Stimulated activated CD8-positive, alpha-beta memory T cell treated with anti-CD3 and anti-CD28 coated beads, Interleukin-15, amount 100 ng/mL, for 48 hours (primary cell): ENCODE measurements around the gene ZNF768.
"Not testable (repeated sequence)": the region's sequence is repeated elsewhere in the genome, so short reads cannot be mapped to it uniquely, and the experiment has no call there.

Experiments
- DNase-seq, 2 donors: peaks; one replicate each; pipeline ENCODE4 v3.0.0-alpha.2; 2020; ENCODE audit warnings: low read depth in 2 of 2

Gene ZNF768

DNA sequence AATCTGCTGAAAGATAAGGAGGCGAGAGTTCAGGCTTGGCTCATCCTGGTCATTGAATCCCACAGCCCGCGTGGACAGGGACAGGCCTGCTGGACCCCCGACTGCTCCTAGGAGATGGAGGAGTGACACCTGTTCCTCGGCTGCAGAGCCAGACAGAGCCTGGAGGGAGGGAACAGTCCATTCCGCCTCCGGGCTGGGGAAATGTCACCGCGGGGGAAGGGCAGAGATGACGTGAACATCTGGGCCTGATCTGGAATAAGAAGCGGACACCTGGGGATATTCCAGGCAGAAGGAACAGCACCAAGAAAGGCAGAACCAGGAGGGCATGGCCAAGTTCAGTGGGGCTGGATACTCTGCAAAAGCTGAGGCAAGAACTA, 6.8 kb upstream of the ZNF768 start:
- DNase-seq, result no peak

DNA sequence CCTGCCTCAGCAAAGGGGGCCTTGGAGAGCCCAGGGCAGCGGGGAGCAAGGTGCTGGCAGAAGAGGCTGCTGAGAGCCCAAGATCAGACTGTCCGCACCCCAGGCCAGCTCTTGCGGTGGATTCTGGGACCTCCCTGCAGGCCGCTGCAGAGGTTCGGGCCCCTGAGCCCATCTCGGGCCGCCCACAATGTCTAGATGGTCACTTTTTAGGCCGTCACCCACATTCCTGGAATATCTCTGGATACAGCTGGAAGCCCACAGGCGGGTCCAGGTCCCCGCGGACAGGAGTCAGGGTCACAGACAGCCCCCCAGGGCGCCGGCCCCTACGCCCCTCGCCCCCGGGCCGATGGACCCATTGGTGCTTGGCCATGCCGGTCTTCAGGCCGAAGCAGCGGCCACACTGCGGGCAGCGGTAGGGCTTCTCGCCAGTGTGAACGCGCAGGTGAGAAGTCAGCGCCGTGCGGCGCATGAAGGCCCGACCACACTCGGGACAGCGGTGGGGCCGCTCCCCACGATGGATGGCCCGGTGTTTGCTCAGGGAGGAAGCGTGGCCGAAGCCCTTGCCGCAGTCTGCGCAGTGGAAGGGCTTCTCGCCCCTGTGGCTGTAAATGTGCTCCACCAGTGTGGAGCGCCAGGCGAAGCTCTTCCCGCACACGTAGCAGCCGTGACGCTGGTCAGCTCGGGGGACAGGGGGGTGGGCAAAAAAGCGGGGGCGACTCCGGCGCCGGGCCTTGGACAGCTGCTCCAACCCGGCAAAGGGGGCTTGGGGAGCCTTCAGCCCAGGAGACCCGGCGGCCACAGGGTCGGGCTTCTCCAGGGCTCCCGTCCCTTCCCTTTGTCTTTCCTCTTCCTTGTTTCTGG, 6.1 kb upstream of the ZNF768 start:
- DNase-seq, result no peak

DNA sequence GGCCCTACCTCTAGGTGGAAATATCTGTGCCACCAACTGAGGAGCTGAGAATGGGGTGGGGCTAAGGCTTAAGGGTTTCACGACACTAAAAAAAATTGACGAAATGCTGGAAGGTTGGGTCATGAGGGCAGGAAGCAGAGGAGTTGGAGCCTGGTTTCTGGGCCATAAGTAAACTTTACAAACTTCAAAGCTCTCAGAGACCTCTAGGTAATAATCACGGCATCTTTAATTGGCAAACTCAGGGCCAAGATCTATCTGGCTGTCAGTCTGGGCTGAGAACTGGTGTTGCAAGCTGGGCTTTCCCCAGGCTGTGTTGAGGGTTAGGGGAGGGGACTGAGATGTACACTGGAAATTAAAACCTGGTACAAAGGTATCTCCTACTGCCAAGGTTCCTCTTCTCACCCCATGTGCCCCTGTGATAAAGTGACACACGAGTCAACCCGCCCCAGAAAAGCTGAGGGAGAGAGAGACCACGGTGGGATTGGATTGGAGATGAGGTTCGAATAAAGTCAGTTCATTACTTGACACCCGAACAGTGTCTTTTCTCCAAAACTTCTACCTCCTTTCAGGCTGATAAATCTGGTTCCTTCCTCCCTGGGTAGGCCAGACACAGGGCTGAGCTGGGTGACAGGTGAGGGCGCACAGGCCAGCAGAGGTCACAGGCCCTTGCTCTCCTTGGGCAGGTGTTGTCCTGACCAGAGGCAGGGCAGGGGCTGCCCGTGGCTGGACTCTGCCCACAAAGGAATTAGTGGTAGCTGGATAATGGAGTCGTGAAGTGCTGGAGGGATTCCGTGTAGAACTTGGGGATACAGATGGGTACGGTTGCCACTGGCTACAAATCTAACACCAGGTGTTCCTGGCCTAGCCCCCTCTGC, 4.0 kb upstream of the ZNF768 start:
- DNase-seq, result no peak

GRCh38 chr16:30528799-30529457, 2.6 kb upstream of the ZNF768 start:
- no peak for DNase-seq

DNA sequence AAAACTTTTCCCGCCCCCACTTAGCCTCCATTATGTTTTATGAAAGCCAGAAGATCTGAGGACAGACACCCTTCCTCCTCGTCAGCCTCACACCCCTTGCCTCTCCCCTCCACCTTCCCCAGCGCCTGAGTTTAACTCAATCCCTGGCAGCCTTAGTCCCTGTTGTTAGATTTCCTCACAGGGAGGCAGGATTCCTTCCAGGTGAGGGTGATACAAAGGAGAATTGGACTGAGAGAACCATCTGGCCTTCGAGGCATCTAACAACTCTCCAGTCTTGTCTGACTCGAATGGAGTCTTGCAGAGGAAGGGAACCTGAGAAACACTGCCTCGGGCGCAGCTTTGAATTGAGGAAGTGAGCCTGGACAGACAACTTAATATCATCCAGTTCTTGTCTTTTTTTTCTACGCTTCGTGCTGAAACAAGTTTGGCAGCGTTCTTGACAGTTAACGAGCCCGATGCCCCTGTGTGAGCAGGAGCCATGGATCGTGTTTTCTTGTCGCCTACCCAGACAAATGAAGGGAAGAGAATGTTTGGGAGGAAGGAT, 1.3 kb upstream of the ZNF768 start:
- DNase-seq, result no peak

DNA sequence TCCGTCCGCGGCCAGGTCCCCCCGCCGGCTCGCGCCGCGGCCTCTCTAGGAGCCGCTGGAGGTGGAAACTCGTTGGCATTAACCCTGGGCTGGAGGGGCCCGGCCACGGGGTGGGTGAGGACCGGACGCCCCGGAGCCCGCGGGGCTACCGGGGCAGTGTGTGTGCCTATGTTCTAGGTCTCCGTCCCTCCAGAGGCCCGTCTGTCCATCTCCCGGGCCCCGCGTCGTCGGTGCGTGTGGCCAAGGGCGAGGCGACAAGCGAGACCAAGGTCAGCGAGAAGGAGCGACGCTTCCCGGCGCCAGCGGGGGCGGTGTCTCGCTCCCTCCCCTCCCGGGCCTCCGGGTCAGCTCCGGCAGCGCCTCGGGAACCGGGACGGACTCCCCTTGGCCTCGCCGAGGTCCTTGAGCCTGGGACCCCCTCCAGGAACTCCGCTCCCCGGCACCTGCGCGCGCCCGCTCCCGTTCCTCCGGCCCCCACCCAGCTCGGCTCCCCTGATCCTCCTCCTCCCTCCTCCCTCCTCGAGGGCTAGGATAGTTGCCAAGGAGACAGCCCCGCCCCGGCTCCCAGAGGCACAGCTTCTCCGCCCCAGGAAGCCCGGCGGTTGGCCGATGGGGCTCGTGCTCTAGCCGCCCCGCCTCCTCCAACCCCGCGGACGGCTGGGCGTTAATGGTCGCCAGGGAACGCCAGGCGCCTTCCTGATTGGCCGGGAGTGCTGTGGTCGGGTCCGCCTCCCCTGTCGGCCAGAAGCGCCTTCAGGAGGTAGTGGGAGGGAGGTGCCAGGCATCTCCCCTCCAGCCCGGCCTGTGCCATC, 663 bp upstream of the ZNF768 start:
- DNase-seq, result peak; percentile 96

- no peak for DNase-seq
Measured at GRCh38 chr16:30525844-30526136, 576 bp downstream of the ZNF768 start.

DNA sequence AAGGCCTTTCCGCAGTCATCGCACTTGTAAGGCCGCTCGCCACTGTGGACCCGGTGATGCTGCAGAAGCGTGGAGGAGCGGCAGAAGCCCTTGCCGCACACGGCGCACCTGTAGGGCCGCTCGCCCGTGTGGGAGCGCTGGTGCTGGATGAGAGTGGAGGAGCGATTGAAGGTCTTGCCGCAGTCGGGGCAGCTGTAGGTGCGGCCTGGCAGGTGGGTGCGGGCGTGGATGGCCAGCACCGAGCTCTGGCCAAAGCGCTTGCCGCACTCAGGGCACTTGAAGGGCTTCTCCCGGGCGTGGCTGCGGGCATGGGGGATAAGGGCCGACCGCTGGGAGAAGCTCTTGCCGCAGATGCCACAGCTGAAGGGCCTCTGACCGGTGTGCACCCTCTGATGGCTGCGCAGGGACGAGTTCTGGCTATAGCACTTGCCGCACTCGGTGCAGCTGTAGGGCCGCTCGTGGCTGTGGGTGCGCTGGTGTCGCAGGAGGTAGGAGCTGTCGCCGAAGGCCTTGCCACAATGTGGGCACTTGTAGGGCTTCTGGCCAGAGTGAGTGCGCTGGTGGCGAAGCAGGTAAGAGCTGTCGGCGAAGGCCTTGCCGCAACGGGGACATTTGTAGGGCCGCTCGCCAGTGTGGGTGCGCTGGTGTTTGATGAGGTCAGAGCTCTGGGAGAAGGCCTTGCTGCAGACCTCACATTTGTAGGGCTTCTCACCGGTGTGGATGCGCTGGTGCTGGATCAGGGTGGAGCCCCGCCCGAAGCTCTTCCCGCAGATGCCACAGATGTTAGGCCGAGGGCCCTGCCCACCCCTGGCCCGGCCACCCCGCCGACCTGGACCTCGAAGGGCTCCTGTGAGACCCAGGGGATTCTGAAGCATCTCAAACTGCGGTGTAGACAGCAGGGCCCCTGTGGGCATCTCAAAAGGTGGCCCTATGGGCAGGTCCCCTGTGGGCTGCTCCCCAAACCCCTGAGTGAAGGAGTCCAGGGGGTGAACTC, 1.5 kb downstream of the ZNF768 start:
- no peak for DNase-seq

DNA sequence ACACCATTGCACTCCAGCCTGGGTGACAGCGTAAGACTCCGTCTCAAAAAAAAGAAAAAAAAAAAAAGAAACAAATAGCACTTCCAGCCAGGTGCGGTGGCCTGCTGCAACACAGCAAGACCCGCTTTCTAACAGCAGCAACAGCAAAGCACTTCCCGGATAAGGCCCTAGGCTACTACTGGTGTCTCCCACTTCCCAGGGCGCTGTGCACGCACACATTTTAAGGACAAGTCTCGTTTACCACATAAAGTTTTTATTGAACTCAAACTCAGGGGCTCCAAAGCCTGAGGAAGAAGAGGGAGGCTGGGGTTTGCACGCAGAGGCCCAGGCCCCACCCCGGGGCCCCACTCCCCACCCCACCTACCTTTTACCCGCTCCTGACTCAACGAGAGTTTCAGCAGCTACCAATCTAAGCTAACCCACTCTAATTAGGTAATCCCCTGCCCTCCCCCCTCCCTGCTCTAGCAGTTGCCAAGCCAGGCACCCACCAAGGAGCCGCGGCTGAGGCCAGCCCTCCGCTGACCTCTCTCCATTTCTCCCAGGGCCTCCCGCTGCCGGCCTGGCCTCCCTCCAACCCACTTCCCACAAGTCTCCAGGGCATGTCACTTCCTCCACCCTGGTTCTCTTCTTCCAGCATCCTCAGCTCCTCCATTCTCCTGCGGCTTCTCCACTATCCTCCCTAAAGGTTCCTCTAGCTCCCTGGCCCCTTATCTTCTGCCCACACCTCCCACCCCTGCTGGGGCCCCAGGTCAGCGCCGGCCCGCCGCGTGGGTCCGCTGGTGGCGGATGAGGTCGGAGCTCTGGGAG, 2.4 kb downstream of the ZNF768 start:
- no peak for DNase-seq

DNA sequence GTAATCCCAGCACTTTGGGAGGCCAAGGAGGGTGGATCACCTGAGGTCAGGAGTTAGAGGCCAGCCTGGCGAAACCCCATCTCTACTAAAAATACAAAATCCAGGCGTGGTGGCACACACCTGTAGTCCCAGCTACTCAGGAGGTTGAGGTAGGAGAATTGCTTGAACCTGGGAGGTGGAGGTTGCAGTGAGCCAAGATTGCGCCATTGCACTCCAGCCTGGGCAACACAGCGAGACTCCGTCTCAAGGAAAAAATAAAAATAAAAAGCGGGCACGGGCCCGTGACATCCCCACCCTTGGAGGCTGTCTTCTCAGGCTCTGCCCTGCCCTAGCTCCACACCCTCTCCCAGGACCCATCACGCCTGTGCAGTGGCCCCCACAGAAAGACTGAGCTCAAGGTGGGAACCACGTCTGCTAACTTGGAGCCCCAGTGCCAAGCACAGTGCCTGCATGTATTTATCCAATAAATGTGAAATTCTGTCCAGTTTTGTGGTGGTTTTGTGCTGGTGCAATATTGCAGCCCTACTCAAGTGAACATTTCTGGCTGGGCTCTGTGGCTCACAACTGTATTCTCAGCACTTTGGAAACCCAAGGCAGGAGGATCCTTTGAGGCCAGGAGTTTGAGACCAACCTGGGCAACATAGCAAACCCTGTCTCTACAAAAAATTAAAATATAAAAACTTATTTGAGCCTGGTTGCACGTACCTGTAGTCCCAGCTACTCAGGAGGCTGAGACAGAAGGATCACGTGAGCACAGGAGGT, 3.5 kb downstream of the ZNF768 start:
- DNase-seq, result not testable (repeated sequence)

GRCh38 chr16:30521873-30522641, 4.3 kb downstream of the ZNF768 start:
- no peak for DNase-seq

GRCh38 chr16:30521476-30521872, 4.9 kb downstream of the ZNF768 start:
- no peak for DNase-seq

DNA sequence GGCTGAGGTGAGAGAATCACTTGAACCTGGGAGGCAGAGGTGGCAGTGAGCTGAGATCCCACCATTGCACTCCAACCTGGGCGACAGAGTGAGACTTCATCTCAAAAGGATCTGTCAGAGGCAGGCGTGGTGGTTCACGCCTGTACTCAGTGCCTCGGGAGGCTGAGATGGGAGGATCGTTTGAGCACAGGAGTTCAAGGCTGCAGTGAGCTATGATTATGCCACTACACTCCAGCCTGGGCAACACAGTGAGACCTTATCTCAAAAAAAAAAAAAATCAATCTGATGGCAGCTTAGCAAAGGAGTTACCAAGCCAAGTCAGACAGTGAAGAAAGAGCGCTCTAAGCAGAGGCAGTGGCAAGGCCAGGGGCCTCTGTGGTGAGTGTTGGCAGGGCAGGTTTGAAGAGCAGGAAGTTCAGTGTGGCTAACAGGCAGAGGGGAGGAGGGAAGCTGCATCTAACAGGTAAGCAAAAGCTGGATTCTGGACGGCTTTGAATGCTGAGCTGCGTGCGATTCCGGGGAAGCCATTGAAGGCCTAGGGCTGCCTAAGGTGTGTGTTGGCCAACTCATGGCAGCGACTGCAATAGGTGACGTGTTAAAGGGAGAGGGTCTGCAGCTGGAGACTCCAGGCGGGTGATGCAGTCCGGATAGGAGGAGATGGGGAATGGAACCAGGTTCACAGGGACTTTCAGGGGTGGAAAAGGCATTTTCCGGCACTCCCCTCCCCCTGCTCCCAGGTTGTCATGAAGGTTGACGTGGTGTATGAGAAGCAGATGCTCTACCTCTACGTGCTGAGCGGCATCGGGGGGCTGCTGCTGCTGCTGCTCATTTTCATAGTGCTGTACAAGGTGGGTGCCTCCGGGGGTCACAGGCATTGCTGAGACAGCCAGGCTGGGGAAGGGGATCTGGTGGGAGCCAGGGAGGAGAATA, 7.0 kb downstream of the ZNF768 start:
- no peak for DNase-seq

GRCh38 chr16:30518552-30518951, 7.8 kb downstream of the ZNF768 start:
- DNase-seq, result no peak

- no peak for DNase-seq
Measured at GRCh38 chr16:30515275-30515674, 11.1 kb downstream of the ZNF768 start.

DNA sequence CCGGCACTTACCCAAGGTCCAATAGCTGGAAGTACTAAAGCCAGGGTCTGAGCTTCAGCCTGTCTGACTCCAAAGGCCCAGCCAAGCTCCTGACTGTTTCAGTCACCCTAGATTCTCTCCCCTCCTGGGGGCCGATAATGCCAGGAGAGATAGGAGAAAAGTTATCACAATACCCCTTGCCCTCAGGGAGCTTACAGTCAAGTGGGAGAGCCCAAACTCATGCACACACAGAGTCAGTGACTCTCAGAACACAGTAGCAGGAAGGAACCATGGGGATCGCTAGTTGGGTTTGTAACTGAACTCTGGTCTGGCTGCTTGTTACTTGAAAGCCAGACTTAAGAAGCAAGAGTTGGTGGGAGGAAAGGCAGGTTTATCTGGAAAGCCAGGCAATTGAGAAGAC, 14.9 kb downstream of the ZNF768 start:
- no peak for DNase-seq
